Mesothelial cell of epicardium (in vitro differentiated cells): ENCODE results near the gene ACTR1A. TPM values are rescaled to one million over a fixed set of nuclear protein-coding genes. Genes with fewer than 3 reads are reported as not detected.
"Not testable (repeated sequence)": the region's sequence is repeated elsewhere in the genome, so short reads cannot be mapped to it uniquely, and the experiment has no call there.

ENCODE experiments used
- DNase-seq, 2 experiments: peaks; one replicate each; pipeline ENCODE4 v3.0.0; 2021; ENCODE audit warnings: low spot score in 2 of 2; ENCODE audit not compliant: unreplicated experiment in 2 of 2
- H3K27ac Mint-ChIP-seq: 2 replicates; pipeline ENCODE4 v1.8.0; 2021; ENCODE audit warnings: mixed read lengths
- H3K27me3 Mint-ChIP-seq: 2 replicates; pipeline ENCODE4 v1.8.0; 2021; ENCODE audit warnings: low read depth, mixed read lengths
- H3K36me3 Mint-ChIP-seq: 2 replicates; pipeline ENCODE4 v1.8.0; 2021; ENCODE audit warnings: mixed read lengths
- H3K4me1 Mint-ChIP-seq: 2 replicates; pipeline ENCODE4 v1.8.0; 2021; ENCODE audit warnings: mixed read lengths
- H3K4me3 Mint-ChIP-seq: 2 replicates; pipeline ENCODE4 v1.8.0; 2021; ENCODE audit warnings: mild to moderate bottlenecking, moderate library complexity, mixed read lengths
- H3K9me3 Mint-ChIP-seq: 2 replicates; pipeline ENCODE4 v1.8.0; 2021; ENCODE audit warnings: mixed read lengths
- CTCF ChIP-seq: fragments of 200-600 bp; sonication (generic); IDR thresholded peaks from one replicate; pipeline ENCODE4 v1.5.0; 2021; ENCODE audit warnings: antibody characterized with exemption; ENCODE audit not compliant: unreplicated experiment
- total RNA-seq: library from RNA; stranded (reverse); gene quantifications from 3 replicates; pipeline ENCODE4 v1.2.1, GENCODE V29; 2021

ACTR1A gene
- total RNA-seq, 1 donor from 2014 or later: 91.7 TPM

- DNase-seq: no peak
- Mint-ChIP-seq H3K4me1 (peaks cover 20% of the 10 kb centered on the region), H3K27me3 (no peaks in the 10 kb centered on the region), H3K27ac (no peak overlapping the region), H3K4me3 (no peak overlapping the region), H3K36me3 (no peaks in the 10 kb centered on the region), H3K9me3 (no peaks in the 10 kb centered on the region)
- TF ChIP-seq CTCF: no peak
These were observed 1.1 kb downstream of the ACTR1A start for GRCh38 chr10:102501201-102502028.

- H3K4me1 Mint-ChIP-seq: peaks cover 16% of the 10 kb centered on the region
- H3K9me3 Mint-ChIP-seq, H3K36me3 Mint-ChIP-seq, H3K27me3 Mint-ChIP-seq, H3K4me3 Mint-ChIP-seq, H3K27ac Mint-ChIP-seq, DNase-seq: not testable (repeated sequence)
These were observed 1.8 kb downstream of the ACTR1A start for GRCh38 chr10:102500686-102501085.

- no peak overlapping the region for H3K27ac Mint-ChIP-seq
- H3K27me3 Mint-ChIP-seq: no peaks in the 10 kb centered on the region
- no peaks in the 10 kb centered on the region for H3K36me3 Mint-ChIP-seq
- TF ChIP-seq CTCF: no peak
- H3K9me3 Mint-ChIP-seq: no peaks in the 10 kb centered on the region
- no peak for DNase-seq
- no peak overlapping the region for H3K4me3 Mint-ChIP-seq
- peaks cover 7% of the 10 kb centered on the region for H3K4me1 Mint-ChIP-seq
These were observed 3.2 kb downstream of the ACTR1A start for GRCh38 chr10:102499356-102499755.

GRCh38 chr10:102497545-102497944 is 5.0 kb downstream of the ACTR1A start:
- Mint-ChIP-seq H3K9me3 (no peaks in the 10 kb centered on the region), H3K27me3 (no peaks in the 10 kb centered on the region), H3K4me1 (peaks cover 4% of the 10 kb centered on the region), H3K36me3 (no peaks in the 10 kb centered on the region), H3K27ac (no peak overlapping the region), H3K4me3 (no peak overlapping the region)
- no peak for DNase-seq
- no peak for TF ChIP-seq CTCF

- TF ChIP-seq CTCF: no peak
- Mint-ChIP-seq H3K36me3 (peaks cover 2% of the 10 kb centered on the region), H3K4me1 (no peaks in the 10 kb centered on the region), H3K27me3 (no peaks in the 10 kb centered on the region), H3K27ac (no peak overlapping the region), H3K9me3 (no peaks in the 10 kb centered on the region), H3K4me3 (no peak overlapping the region)
- no peak for DNase-seq
These were observed 8.7 kb downstream of the ACTR1A start for GRCh38 chr10:102493771-102494170.

GRCh38 chr10:102492983-102493382 is 9.5 kb downstream of the ACTR1A start:
- Mint-ChIP-seq H3K27me3 (no peaks in the 10 kb centered on the region), H3K4me1 (no peaks in the 10 kb centered on the region), H3K36me3 (peaks cover 4% of the 10 kb centered on the region), H3K4me3 (no peak overlapping the region), H3K9me3 (no peaks in the 10 kb centered on the region), H3K27ac (no peak overlapping the region)
- no peak for TF ChIP-seq CTCF
- DNase-seq: no peak
